Mesenteric fat pad (tissue), 1 donor: ENCODE measurements around the gene EXOC3L4. TPM values are rescaled to one million over a fixed set of nuclear protein-coding genes. Genes with fewer than 3 reads are reported as not detected.

ENCODE experiments used
- DNase-seq: peaks from one replicate; pipeline ENCODE4 v3.0.0-alpha.2; 2020; ENCODE audit warnings: low spot score
- total RNA-seq: library from RNA; stranded (reverse); fragmentation: NEBNext Ultra II Directional; extraction: Animal tissue kit (Norgen Biotek cat#: 25700); gene quantifications from one replicate; pipeline ENCODE4 v1.2.1, GENCODE V29; 2021
- donor health status: DM: yes; HTN: yes; CAD: no.

EXOC3L4 gene
- total RNA-seq, 1 donor from 2014 or later = 2.0 TPM

GRCh38 chr14:103129301-103130016 is 34.9 kb downstream of the EXOC3L4 start:
- DNase-seq = no peak

DNA sequence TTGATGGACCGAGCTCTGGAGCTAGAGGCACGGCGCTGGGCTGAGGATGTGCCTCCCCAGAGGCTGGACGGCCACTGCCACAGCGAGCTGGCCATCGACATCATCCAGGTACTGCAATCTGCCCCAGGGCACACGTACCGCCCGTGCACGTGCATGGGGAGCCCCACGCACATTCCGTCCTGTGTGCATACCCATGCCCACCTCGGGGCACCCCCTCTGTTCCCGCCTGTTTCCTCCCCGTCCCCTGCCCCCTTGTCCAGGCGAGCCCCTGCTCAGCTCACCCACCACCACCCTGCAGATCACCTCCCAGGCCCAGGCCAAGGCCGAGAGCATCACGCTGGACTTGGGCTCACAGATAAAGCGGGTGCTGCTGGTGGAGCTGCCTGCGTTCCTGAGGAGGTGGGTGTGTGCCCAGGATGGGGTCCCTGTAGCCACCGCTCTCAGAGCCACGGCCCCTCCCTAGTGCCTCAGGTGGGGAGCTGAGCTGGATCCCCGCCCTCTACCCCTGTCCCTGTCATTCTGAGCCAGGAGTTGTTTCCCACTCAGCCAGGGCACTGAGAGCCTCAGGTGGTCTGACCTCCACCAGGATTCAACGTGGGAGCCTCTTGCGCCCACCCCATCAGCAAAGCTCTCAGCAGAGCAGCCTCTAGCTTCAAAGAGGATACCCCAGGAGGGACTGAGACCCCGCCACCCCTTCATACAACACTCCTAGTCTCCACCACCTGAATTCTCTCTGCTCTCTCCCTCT is 35.7 kb downstream of the EXOC3L4 start:
- DNase-seq = no peak

- no peak for DNase-seq
Observed at GRCh38 chr14:103130965-103131364, 36.4 kb downstream of the EXOC3L4 start.

- DNase-seq = no peak
Observed at GRCh38 chr14:103131580-103131979, 37.1 kb downstream of the EXOC3L4 start.

- DNase-seq = no peak
Observed at GRCh38 chr14:103132381-103133209, 38.1 kb downstream of the EXOC3L4 start.

- no peak for DNase-seq
Observed at GRCh38 chr14:103133210-103134140, 39.0 kb downstream of the EXOC3L4 start.

- DNase-seq = no peak
Observed at GRCh38 chr14:103134405-103134804, 39.9 kb downstream of the EXOC3L4 start.

DNA sequence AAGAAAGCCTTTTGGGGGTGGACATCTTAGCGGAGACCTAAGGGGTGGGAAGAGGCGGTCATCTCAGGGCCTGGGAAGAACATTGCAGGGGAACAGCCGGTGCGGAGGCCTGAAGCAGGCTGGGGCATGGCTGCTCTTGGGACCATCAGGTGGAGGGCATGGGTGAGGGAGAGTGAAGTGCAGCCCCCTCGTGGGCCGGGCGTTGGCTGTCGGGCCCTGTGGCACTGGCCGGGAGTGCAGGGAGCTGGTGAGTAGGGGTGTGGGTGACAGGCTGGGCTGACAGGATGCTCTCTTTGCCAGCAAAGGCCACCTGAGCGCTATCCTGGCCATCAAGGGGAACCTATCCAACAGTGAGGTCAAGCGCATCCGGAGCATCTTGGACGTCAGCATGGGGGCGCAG is 40.4 kb downstream of the EXOC3L4 start:
- DNase-seq = no peak

DNA sequence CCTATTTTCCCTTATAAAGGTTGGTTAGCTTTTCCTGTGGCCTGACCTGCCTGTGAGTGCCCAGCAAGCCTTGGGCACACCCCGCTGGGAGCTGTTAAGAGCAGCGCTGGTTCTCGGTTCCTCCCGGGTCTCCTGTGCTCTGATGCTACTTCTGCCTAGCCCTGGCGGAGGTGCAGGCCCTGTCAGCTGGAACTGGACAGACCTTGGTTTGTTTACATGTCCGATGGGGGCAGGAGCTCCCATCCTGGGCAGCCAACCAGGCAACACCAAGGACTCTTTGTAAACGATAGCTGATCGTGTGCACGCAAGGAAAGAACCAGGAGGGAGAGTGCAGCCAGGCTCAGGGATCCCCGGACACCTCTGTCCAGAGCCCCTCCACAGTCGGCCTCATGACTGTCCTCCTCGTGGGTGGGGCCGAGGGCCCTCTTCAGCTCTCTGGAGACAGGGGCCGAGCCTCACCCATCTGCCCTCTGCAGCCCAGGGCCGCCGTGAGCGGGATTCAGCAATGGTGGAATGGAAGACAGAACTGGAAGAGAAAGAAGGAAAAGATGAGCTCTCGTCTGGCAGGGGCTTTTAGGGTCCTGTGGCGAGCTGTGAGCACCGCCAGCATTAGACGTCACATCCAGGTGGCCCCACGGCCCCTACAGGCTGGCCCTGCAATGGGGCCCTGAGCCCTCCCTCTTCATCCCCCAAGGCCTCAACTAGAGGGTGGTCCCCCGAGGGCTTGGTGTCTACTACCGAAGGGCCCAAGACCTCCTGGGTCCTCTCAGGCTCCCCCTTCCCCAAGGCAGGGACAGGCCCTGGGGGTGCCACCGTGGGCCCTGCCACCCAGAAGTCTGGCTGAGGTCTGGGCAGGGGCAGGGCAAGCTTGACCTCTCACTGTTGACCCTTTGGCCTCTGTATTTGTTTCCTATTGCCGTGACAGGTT is 41.1 kb downstream of the EXOC3L4 start:
- DNase-seq = no peak

GRCh38 chr14:103136388-103137271 is 42.1 kb downstream of the EXOC3L4 start:
- no peak for DNase-seq

- DNase-seq = no peak
Observed at GRCh38 chr14:103137689-103138300, 43.3 kb downstream of the EXOC3L4 start.

DNA sequence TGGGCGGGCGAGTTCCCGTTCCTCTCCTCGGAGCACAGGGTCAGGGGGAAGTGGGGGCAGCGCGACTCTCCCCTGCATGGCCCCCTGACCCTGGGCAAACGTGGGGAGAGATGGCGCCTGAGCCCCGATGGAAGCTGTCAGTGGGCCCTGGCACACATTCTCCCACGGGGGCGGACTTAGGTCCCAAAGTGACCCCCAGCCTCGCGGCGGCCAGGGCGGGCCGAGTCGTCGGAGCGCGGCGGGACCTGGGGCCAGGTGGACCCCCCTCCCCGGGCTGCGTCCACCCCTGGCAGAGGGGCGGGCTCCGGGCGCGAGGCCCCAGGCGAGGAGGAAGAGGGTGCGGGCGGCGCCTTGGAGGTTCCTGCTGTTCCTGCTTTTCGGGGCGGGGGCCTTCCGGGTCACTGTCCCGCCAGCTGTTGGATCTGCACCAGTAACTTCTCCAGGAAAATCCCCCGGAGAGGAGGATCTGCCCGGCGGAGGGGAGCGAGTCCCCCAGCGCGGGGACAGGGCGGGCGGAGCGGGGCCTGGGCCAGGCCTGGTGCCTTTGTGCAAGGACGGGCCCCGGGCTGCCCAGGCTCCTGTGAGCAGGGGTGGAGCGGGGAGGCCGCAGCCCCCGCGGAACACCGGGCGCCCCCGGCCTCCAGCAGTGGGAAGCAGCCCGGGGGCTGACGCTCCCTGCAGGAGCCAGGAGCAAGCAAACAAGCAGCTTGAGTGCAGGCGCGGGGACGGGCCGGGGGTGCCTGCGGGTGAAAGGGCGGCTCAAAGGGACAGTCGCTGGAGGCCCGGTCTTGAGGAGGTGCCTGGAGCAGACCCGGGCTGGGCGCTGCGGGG is 44.0 kb downstream of the EXOC3L4 start:
- no peak for DNase-seq

GRCh38 chr14:103139132-103140025 is 44.9 kb downstream of the EXOC3L4 start:
- DNase-seq = no peak

- no peak for DNase-seq
Observed at GRCh38 chr14:103140316-103141109, 46.0 kb downstream of the EXOC3L4 start.

DNA sequence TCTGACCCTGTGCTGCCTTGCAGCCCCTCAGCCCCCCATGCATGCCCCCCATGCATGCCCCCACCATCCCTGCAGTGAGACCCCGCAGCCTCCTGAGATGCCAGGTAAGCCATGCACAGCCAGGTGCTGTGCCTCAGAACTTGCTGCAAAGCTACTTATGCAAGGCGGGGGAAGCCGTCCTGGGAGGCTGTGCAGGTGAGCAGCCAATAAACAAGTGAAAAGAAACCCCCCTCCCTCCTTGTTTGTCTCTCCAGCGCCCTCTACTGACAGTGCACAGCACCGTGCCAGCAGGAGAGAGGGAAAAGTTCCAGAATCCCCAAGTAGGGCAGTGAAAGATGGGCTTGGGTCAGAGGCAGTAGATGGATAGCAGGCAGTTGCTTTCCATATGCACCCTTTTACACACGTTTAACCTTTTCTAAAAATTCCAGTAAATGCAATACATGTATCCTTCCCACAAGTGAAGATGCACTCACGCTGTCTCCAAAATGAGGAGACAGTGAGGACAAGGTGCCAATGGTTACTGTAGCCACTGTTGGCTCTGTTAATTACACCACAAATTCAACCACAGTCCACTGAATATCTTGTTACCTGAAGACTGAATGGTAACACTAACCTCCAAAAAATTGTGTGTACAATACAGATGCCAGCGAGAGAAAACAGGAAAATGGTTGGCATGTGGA is 46.7 kb downstream of the EXOC3L4 start:
- no peak for DNase-seq
